ENCODE data around the gene GNG3.
"Not testable (repeated sequence)": the region's sequence is repeated elsewhere in the genome, so short reads cannot be mapped to it uniquely, and the experiment has no call there.

GNG3 gene

DNA sequence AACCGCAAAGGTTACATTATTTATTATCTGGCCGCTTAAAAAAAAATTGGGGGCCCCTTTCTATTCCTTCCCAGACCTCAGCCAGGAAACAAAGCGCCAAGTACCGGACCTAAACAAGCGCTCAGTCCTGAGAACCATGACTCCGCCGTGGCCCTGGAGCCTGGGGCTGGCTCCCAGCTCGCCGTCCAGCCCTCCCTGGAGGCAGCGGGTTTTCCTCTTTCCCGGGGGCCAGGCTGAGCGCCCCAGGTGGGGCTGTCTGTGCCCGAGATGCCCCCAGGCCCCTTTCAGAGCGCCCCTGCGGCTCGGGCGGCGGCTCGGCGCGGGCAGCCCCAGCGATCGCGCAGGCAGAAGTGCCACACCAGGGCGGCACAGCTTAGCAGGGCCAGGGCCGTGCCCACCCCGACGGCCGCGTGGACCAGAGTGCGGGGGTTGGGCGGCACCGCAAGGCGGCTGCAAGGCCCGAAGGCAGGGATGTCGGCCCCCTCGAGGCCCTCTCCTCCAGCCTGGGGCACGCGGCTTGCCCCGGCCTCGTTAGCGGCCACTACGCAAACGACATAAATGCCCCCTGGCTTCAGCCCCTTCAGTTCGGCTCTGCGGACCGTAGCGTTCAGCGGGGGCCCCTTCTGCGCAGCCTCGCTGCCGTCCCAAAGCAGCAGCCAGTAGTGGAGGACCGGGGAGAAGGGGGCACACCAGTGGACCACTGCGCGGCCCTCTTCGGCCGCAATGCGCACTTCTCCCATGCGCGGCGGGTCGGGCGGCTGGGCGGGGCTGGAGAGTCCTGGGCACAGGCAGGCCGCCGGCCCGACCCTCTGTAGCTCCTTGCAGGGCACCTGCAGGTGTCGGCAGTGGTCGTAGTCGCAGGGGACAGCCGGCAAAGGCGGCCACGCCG, 19.7 kb upstream of the GNG3 start:
- DNase-seq (ENCODE audit: low spot score): no peak

DNA sequence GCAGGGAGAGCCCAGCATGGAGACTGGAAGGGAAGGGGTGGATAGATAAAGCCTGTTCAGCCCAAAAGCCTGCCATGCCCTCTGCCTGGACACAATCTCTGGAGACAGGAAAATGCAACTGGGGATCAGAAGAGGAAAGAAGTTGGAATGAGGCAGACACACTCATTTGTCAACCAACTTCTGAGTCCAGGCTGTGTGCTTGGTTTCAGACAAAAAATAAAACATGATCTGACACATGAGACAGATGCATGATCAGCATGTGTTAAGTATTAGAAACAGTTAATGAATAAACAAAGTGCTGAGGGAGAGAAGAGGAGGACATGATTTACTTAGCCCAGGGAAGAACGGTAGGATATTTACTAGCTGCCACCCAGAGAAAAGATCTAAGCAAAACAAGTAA, 19.0 kb upstream of the GNG3 start:
- DNase-seq (ENCODE audit: low spot score): no peak

DNA sequence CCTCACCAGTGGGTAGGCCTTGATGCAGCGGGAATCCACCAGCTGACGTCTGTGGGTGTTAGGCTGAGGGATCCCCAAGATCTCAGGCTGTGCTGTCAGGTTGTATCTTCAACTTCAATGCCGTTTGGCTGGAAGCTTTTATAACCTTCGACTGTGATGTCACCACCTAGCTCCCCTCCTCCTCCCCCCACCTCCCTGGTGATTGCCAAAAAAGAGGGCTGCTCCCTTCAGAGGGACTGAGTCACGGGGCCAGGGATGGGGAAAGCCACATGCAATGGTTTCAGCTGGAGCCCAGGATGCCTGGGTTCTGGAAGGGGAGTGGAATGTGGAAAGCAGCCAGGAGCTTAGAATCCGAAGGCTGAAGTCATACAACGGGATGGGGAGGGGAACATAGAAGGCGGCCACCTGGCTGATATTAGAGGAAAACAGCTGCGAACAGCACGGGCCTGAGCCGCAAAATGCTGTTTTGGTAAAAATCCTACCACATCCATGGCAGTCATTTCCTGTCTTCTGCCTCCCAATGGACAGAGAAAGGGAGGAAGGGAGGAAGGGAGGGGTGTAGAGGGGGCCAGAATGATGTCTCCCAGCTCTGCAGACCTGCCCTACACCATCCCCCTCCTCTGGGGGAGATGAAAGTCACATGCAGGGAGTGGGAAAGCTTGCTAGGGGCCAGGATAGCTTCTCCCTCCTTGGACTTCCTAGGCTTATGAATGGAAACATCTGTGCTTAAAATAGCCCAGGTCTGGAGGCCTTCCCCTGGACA, 17.9 kb upstream of the GNG3 start, which contains the start of gene LRRN4CL:
TSS of gene LRRN4CL (minus strand) at position 110 of the 763 bp plus-strand sequence. CDS start 1,022 bp downstream, outside the sequence.
- no peak for DNase-seq (ENCODE audit: low spot score)

GRCh38 chr11:62693624-62694023, 13.9 kb upstream of the GNG3 start:
- DNase-seq (ENCODE audit: low spot score): not testable (repeated sequence)

DNA sequence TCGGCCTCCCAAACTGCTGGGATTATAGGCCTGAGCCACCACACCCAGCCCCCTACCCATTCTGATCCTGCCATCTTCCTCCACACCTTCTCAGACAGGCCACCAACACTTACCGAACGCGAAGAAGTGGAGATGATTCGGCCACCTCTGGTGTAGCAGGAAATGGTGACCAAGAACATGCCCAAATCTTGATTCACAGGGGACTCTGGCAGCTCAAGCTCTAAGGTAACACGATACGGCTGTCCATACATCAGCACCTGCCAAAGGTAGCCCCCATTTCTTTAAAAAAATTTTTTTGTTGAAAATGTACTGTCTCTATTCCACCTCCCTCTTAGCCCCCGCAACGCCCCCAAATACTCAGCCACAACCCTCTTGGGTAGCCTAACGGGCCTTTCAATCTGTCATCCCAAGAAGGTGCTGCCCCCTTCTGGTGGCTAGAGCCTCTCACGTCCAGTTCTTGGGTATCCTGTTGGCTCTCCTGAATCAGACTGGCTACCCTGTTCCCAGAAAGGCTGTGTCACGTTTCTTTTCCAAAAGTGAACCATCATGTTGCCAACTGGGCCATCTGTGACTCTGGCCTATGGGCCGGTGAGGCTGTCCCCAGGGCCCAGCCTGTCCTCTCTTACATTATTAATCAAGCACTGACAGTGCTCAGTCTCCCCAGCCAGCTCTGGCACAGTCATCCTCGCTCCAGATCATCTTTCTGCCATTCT, 12.9 kb upstream of the GNG3 start:
- DNase-seq (ENCODE audit: low spot score): peak; percentile 94

GRCh38 chr11:62702246-62702645, 5.2 kb upstream of the GNG3 start:
- no peak for DNase-seq (ENCODE audit: low spot score)

GRCh38 chr11:62703921-62704320, 3.6 kb upstream of the GNG3 start:
- DNase-seq (ENCODE audit: low spot score): not testable (repeated sequence)

- DNase-seq (ENCODE audit: low spot score): no peak
Measured at GRCh38 chr11:62705413-62705812, 2.1 kb upstream of the GNG3 start.

DNA sequence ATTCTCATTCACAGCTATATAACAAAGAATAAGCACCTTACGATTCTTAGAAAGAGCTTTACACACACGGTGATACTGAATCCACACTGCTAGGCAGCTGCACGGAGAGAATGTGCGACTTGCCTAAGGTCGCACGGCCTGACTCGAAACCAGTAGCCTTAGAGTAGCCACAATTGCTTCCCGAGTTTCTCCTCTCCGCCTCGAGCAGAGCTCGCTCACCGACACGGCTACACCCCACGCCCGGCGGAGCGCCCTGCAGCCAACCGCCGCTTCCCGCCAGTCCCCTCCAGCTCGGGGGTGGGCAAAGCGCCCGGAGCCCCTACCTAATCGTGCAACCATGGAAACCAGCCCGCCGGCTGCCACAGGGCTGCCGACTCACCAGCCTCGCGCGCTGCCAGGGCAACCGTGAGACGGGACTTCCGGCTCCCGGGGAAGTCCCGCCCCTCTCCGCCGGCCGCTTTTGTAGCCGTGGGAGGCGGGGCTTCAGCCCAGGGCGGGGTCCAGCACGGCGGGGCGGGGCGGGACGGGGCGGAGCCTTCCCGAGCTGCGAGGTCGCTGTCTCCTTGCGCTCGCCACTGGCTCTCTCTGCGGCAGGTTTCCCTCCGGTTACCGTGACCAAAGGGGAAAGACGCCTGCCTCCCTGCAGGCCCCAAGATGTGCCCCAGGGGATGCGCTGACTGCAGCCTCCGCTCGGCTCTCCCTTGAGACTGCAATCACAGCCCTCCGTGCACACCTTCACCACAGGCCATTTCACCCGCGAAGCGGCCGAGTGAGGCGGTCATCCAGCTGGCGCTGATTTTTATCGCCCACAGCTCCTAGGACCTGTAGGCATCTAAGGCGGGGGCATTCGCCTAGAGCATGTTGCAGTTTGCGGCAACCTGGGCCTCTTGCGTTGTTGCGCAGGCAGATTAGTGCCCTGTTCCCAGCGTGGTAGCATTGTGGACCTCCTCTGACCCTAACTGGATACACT, 1.3 kb upstream of the GNG3 start:
- DNase-seq (ENCODE audit: low spot score): peak; percentile 97

DNA sequence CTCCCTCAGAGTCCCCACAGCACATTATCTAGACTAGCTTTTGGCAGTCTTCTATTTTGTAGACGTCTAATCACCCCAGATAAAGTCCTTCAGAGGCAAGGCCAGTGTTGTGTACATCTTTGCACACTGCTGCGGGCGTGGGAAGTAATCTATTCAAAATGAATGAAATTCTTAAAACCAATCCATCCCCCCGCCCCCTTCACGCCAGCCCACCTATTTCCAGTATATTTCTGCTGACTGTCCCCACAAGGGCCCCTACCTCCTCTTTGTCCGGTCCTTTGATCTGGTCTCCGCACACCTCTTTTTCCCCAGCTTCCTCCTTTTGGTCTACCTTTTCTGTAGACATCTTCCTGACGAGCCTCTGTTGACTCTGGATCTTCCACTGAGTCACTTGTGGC, 627 bp upstream of the GNG3 start:
- no peak for DNase-seq (ENCODE audit: low spot score)

DNA sequence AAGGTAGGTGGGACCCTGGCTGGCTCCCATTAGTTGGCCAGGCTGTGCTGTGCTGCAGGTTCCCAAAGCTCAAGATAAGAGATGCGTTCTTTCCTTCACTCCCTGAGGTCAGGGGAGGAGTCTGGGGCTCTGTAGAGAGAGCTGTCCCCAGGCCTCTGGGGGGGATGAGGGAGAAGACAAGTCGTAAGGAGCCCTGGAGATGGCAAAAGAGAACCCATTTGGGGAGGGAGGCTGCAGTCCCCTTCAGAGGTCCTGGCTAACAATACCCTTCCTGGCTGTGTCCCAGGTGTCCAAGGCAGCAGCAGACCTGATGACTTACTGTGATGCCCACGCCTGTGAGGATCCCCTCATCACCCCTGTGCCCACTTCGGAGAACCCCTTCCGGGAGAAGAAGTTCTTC, 916 bp downstream of the GNG3 start:
- DNase-seq (ENCODE audit: low spot score): peak; percentile 66

DNA sequence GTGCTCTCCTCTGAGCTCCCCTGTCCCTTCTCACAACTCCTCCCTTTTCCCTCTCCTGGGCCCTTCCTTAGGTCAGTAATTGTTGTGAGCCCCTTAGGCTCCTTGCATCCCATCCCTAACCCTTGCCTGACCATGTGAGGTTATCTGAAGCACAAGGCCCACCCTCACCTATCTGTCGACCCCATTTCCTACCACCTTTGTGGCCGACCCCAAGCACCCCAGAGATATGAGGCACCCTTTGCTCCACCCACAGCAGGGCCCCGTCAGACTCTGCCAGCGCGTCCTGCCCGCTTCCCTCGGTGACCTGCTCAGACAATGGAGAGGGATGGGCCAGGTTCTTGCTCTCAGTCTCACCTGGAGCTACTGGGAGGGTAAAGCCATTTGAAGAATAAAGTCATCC, 1.3 kb downstream of the GNG3 start:
- no peak for DNase-seq (ENCODE audit: low spot score)

DNA sequence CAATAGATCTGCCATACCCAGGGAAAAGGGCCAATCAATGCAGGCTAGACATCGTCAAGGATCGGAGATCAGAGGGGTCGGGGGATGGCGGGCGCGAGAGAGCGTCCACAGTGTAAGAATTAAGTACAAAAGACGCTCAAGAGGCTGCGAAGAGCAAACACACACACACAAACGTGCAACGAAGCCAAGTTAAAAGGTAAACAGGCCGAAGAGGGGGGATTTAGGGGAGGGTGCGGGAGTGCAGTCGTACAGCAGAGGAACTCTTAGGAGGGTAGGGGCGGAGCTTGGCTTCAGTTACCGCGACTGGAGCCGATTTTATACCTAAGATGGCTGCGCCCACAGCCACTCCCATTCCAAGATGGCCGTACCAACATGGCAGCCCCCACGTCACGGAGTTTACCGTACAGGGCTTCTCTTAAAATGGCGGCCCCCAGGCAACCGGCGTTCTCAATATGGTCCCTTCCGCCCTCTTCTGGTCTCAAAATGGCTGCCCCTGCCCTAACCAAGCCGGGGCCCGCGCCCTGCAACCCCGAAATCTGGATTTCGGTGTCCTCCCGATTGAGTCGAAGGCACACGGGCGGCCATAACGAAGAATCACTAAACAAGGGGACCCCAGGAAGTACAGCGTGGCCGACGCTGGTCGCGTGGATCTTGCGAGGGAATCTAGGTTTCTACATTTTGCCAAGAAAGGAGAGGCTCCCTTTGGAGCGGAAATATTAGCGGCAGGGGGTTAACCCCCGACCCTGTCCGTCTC, 1.9 kb downstream of the GNG3 start:
- peak; percentile 99 for DNase-seq (ENCODE audit: low spot score)

GRCh38 chr11:62710001-62710345, 2.5 kb downstream of the GNG3 start:
- no peak for DNase-seq (ENCODE audit: low spot score)

DNA sequence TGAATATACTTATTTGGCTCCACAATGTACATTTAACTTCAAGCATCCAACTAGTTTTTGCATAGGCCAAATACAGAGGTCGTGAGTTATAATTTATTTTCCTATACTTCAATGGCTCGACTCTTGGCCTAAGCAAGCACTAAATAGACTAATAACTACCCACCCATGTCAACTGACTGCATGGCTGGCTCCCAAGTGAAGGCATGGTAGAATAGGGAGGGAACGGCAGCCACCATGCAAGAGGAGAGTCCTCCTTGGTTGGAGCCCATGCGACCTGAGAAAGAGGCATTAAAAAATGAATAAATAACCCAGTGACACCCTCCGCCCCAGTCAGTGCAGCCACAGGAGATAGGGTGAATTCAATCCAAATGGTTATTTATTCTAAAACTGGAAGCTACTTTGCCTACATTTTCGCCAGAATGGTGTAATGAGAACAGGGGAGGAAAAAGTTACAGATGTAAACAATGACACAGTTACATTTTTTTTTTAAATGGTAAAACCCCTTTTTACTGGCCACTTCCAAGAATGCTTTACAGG, 4.9 kb downstream of the GNG3 start:
- no peak for DNase-seq (ENCODE audit: low spot score)

GRCh38 chr11:62712861-62713260, 5.4 kb downstream of the GNG3 start:
- DNase-seq (ENCODE audit: low spot score): no peak

DNA sequence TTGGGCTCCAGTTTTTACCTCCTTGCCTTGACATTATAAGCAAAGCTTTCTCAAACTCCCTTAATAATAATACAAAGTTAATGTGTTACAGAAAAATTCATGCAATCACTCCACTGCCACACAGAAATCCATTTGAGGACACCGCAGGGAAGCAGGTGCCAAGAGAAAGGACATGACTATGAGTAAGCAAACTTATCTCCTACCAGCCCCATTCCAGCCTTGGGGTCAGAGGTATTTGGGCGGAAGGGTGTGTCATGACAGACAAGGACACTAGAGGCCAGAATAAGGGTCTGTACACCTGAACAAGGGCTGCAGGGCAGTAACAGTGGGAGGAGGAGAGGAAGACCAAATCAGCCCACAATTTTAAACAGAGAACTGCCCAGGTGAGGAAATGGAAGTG, 5.9 kb downstream of the GNG3 start:
- no peak for DNase-seq (ENCODE audit: low spot score)

DNA sequence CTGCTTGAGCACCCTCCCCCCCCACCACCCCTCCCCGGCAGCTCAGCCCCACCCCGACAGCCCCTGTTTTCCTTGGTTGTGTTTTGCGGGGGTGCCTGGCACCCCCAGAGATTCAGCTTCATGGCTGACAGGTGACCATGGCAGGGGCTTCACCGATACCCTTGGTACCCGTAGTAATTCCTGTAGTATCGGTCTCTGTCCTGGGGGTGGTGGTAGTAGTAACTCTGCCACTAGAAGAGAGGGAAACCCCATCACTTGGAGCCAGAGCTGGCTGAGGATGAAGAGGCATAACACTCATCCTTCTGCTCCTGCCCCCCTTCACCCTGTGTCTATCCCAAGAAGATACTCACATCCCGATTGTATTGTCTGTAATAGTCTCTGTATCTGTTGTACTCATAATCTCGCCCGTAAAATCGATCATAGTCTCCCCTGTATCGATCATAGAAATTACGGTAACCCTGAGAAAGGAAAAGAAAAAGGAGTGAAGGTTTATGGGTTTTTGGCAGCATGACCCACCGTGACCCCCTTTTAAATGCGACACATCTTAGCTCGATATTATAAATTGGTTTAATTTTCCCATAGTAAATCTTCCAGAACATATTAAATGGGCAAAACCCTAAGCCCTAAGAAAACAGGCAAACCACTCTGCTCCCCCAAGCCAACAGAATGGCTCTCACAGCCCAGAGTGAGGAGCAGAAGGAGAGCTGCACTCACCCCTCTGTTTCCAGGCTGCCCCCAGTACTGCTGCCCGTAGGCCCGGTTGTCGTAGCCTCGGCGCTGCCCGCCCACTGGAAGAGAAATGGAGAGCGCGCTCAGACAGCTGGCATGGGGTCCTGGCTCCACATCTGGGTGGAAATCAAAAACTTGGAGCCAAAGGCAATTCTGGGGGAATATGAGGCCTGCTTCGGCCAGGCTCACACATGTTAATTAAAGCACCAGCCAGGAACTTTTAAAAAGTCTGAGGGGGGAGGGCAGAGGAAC, 8.0 kb downstream of the GNG3 start:
- DNase-seq (ENCODE audit: low spot score): no peak

GRCh38 chr11:62716206-62716605, 8.7 kb downstream of the GNG3 start:
- DNase-seq (ENCODE audit: low spot score): peak; percentile 4

All from hematopoietic multipotent progenitor cell treated with erythropoietin and hydrocortisone succinate and interleukin-3 and kit ligand, for 17 days (in vitro differentiated cells).